GM04504 (cell line): Measurements from ENCODE around the gene FBXO11.

Source experiments
- DNase-seq: peaks from one replicate; pipeline ENCODE4 v3.0.0-alpha.2; 2012; ENCODE audit warnings: low read depth

The FBXO11 gene

DNA sequence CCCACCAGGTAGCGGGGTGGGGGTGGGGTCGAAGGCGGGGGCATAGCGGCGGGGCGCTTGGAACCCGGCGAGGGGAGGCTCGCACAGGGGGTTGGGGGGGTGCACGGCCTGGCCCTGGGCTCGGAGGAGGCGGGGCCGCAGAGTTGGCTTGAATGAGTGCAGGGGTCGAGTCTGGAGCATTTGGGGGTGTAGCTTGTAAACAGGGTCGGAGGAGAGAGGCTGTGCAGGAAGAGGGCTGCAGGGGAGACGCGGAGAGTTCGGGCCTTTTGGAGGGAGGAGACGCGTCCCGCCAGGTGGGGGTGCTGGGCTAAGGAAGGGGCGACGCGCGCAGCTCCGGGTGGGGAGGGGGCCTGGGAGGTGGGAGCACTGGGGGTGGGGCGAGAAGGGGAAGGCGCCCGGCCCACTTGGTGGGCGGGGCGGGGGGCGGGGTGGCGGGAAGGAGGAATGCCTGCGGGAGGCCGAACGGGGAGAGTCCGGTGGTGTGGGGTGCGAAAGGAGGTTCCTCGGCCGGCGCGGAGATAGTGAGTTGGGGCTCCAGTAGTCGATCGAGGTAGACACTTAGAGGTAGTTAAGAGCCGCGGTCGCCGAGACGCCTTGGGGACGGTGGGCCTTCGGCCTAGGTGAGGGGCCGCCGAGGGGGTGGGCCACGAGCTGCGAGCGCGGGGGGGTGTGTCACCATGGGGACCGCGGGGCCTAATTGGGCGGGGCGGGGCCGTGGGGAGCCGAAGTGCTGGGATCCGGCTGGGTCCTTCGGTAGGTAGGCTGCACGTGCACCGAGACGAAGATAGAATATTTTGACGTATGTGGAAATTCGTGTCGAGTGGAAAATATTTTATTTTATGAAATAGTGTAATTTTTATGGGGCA lies 122.6 kb downstream of the FBXO11 start:
- DNase-seq, result peak; percentile 12

GRCh38 chr2:47782671-47783485 lies 123.4 kb downstream of the FBXO11 start, which contains the start of gene MSH6:
TSS of gene MSH6 (plus strand) at chr2:47783145. CDS start at chr2:47783234, 89 bp downstream.
- peak; percentile 79 for DNase-seq

DNA sequence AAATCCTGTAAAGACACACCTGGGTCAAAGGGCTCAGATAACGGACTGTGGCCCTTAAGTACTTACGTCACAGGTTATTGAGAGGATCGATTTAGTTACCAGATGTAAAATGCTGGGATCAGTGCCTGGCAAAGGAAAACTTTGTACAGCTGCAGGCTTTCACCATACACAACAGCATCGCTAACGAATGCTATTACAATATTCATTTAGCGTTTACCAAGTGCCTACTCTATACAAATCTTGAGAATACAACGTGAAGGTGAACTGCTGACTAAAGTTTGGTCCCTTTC lies 124.0 kb downstream of the FBXO11 start:
- DNase-seq, result no peak

- no peak for DNase-seq
These were observed 126.9 kb downstream of the FBXO11 start for GRCh38 chr2:47779426-47779790.

- DNase-seq, result no peak
These were observed 127.4 kb downstream of the FBXO11 start for GRCh38 chr2:47778698-47779425.

GRCh38 chr2:47777277-47777937 lies 128.9 kb downstream of the FBXO11 start:
- DNase-seq, result no peak

GRCh38 chr2:47774567-47774966 lies 131.7 kb downstream of the FBXO11 start:
- no peak for DNase-seq

DNA sequence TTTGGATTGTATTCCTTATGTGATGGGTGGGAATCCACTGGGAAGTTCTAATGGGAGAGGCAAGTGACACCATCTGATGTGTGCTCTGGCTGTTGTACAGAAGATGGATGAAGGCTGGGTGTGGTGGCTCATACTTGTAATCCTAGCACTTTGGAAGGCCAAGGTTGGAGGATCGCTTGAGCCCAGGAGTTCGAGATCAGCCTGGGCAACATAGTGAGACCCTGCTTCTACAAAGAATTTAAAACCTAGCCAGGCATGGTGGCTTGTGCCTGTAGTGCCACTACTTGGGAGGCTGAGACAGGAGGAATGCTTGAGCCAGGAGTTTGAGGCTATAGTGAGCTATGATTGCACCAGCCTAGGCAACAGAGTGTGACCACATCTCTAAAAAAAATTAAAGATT lies 134.0 kb downstream of the FBXO11 start:
- no peak for DNase-seq

- DNase-seq, result peak; percentile 62
These were observed 135.1 kb downstream of the FBXO11 start for GRCh38 chr2:47771211-47771610.

GRCh38 chr2:47769318-47769717 lies 137.0 kb downstream of the FBXO11 start:
- no peak for DNase-seq

DNA sequence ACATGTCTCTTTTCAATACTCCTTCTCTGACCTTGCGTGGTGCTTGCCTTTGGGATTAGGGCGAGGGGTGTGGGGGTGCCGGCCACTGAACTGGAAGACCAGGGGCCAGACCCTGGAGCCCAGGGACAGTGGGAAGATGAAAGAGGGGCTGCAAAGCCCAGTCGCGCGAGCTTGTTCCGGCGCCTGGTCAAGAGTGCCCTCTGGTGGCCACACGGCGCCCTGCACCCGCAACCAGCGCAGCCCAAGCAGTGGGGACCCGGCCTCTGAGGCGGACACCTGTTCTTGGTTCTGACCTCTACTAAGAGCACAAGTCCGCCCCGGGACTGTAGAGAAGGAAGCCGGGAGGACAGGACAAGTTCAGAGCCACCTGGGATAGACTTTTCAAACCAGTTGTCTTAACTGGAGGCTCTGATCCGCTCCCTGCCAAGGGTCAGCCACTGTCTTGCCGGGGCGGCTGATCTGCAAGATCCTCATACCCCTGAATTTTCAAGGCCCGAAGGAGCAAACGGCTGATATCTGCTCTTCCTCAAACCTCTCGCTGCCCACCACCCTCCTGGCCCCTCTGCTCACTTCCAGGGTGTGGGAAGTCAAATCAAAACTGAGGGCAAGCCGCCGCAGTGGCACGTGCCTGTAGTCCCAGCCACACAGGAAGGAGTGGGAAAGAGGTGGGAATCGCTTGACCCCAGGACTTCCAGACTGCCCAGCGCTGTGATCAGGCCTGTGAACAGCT lies 138.3 kb downstream of the FBXO11 start:
- no peak for DNase-seq

DNA sequence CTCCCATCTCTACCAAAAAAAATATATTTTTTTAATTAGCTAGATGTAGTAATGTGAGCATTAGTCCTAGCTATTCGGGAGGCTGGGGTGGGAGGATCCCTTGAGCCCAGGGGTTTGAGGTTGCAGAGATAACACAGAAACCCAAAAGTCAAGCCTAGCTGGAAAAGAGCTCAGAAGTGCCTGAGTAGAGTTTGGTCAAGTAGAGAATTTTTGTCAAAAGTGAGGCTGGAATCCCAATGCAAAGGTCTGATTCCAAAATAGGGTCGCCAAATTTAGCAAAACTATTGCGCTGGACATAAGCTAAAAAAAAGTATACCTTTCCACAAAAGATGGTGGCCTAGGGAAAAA lies 138.8 kb downstream of the FBXO11 start:
- DNase-seq, result no peak

- DNase-seq, result no peak
These were observed 154.4 kb downstream of the FBXO11 start for GRCh38 chr2:47751856-47752414.

DNA sequence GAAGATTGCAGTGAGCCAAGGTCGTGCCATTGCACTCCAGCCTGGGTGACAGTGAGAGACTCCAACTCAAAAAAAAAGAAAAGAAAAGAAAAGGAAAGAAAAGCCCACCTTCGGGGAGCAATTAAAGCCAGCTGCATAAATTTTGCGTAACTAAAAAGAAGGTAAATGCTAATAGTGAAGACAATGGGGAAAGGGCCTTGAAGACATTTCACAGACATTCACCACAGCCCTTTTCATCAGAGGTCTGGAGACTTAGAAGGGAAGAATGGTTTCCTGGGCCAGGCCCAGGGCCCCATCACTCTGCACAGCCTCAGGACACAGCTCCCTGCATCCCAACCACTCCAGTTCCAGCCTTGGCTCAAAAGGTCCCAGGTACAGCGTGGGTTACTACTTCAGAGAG lies 158.4 kb downstream of the FBXO11 start:
- DNase-seq, result no peak

- no peak for DNase-seq
These were observed 162.2 kb downstream of the FBXO11 start for GRCh38 chr2:47744074-47744473.

- DNase-seq, result no peak
These were observed 164.7 kb downstream of the FBXO11 start for GRCh38 chr2:47741637-47742036.

DNA sequence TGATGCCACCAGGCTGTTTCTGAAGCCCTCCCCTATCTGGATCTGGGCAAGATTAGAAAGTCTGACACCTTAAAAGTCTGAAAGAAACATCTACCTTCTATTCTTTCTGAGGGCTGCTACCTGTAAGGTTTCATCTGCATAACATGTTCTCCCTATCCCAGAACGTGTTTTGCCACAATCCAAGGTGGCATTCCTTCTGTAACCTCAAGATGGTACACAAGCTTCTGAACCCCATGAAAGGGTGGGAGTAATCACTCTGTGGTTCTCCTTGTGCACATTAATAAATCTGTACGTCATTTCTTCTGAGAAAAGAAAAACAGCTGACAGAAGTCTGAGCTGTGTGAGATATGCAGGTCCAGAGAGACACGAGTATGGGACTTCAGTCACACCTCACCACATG lies 165.2 kb downstream of the FBXO11 start:
- DNase-seq, result no peak
